Measurements from ENCODE around the gene CTIF. TPM values are rescaled to one million over a fixed set of nuclear protein-coding genes. Genes with fewer than 3 reads are reported as not detected.
A peak's percentile ranks its signal among the peaks of the same experiment; 100 is the strongest.

Gene CTIF
- total and polyA plus RNA-seq, 2 donors (not counting 1 experiment from before 2014, with no cell fraction given), result 27.2 to 28.1 TPM

GRCh38 chr18:48609114-48609513, 70.3 kb downstream of the CTIF start:
- Histone ChIP-seq H3K79me2 (ENCODE audit: control insufficient read depth, insufficient read depth, low read length) (peaks cover 34% of the 10 kb centered on the region), H3K4me2 (ENCODE audit: extremely low read depth, insufficient read depth, low read length) (no peak overlapping the region), H3K4me3 (replicated peaks in 1 of 4; ENCODE audit: control extremely low read depth in 1 of 4, insufficient read depth in 1 of 4, low read depth in 3 of 4, low read length in 4 of 4) (no peak overlapping the region), H3K36me3 (ENCODE audit: control insufficient read depth, insufficient read depth, low read length) (peaks cover 2% of the 10 kb centered on the region), H4K20me1 (ENCODE audit: control insufficient read depth, extremely low read depth, insufficient read depth, low read length) (peaks cover 13% of the 10 kb centered on the region), H3K27ac (ENCODE audit: insufficient read depth, low read length) (no peak overlapping the region), H2AFZ (ENCODE audit: low read length) (no peak overlapping the region), H3K27me3 (ENCODE audit: control insufficient read depth, insufficient read depth, low read length) (no peaks in the 10 kb centered on the region), H3K9me3 (ENCODE audit: control insufficient read depth, insufficient read depth, low read depth, low read length) (no peaks in the 10 kb centered on the region), H3K9ac (ENCODE audit: insufficient read depth, low read length) (no peak overlapping the region), H3K4me1 (ENCODE audit: control insufficient read depth, extremely low read depth, insufficient read depth, low read length) (peaks cover 14% of the 10 kb centered on the region)
- no peak for DNase-seq (ENCODE audit: low read depth in 2 of 2)
- no peak for TF ChIP-seq EZH2 (IDR thresholded peaks at IDR 0.05; ENCODE audit: low read length, missing control alignments)

GRCh38 chr18:48609820-48610815, 71.3 kb downstream of the CTIF start:
- Histone ChIP-seq H3K27me3 (ENCODE audit: control insufficient read depth, insufficient read depth, low read length) (no peaks in the 10 kb centered on the region), H3K79me2 (ENCODE audit: control insufficient read depth, insufficient read depth, low read length) (peaks cover 34% of the 10 kb centered on the region), H4K20me1 (ENCODE audit: control insufficient read depth, extremely low read depth, insufficient read depth, low read length) (peaks cover 11% of the 10 kb centered on the region), H3K4me1 (ENCODE audit: control insufficient read depth, extremely low read depth, insufficient read depth, low read length) (peaks cover 14% of the 10 kb centered on the region), H3K36me3 (ENCODE audit: control insufficient read depth, insufficient read depth, low read length) (peaks cover 2% of the 10 kb centered on the region), H2AFZ (ENCODE audit: low read length) (no peak overlapping the region), H3K9me3 (ENCODE audit: control insufficient read depth, insufficient read depth, low read depth, low read length) (no peaks in the 10 kb centered on the region), H3K27ac (ENCODE audit: insufficient read depth, low read length) (no peak overlapping the region), H3K9ac (ENCODE audit: insufficient read depth, low read length) (no peak overlapping the region), H3K4me2 (ENCODE audit: extremely low read depth, insufficient read depth, low read length) (no peak overlapping the region), H3K4me3 (replicated peaks in 1 of 4; ENCODE audit: control extremely low read depth in 1 of 4, insufficient read depth in 1 of 4, low read depth in 3 of 4, low read length in 4 of 4) (no peak overlapping the region)
- peak in 1 of 2 donors; percentile 42 for DNase-seq (ENCODE audit: low read depth in 2 of 2)
- no peak for TF ChIP-seq EZH2 (IDR thresholded peaks at IDR 0.05; ENCODE audit: low read length, missing control alignments)
- no peak for TF ChIP-seq CTCF (conservative IDR thresholded peaks at IDR 0.05 in 1 of 2, IDR thresholded peaks at IDR 0.05 in 1 of 2; ENCODE audit: low read depth in 1 of 2, low read length in 2 of 2)

GRCh38 chr18:48611203-48611602, 72.4 kb downstream of the CTIF start:
- H3K79me2 ChIP-seq (ENCODE audit: control insufficient read depth, insufficient read depth, low read length), result peaks cover 32% of the 10 kb centered on the region
- H3K36me3 ChIP-seq (ENCODE audit: control insufficient read depth, insufficient read depth, low read length), result peaks cover 2% of the 10 kb centered on the region

More at GRCh38 chr18:48611203-48611602, 72.4 kb downstream of the CTIF start:
- Histone ChIP-seq H3K4me3 (replicated peaks in 1 of 4; ENCODE audit: control extremely low read depth in 1 of 4, insufficient read depth in 1 of 4, low read depth in 3 of 4, low read length in 4 of 4) (no peak overlapping the region), H2AFZ (ENCODE audit: low read length) (no peak overlapping the region), H4K20me1 (ENCODE audit: control insufficient read depth, extremely low read depth, insufficient read depth, low read length) (peaks cover 8% of the 10 kb centered on the region), H3K4me2 (ENCODE audit: extremely low read depth, insufficient read depth, low read length) (no peak overlapping the region), H3K9ac (ENCODE audit: insufficient read depth, low read length) (no peak overlapping the region), H3K4me1 (ENCODE audit: control insufficient read depth, extremely low read depth, insufficient read depth, low read length) (peaks cover 12% of the 10 kb centered on the region), H3K9me3 (ENCODE audit: control insufficient read depth, insufficient read depth, low read depth, low read length) (no peaks in the 10 kb centered on the region), H3K27me3 (ENCODE audit: control insufficient read depth, insufficient read depth, low read length) (no peaks in the 10 kb centered on the region), H3K27ac (ENCODE audit: insufficient read depth, low read length) (no peak overlapping the region)
- DNase-seq (ENCODE audit: low read depth in 2 of 2), result no peak
- no peak for TF ChIP-seq CTCF (conservative IDR thresholded peaks at IDR 0.05 in 1 of 2, IDR thresholded peaks at IDR 0.05 in 1 of 2; ENCODE audit: low read depth in 1 of 2, low read length in 2 of 2)
- no peak for TF ChIP-seq EZH2 (IDR thresholded peaks at IDR 0.05; ENCODE audit: low read length, missing control alignments)
